HG03039 (cell line): ENCODE results near the gene RPS8.
A peak's percentile ranks its signal among the peaks of the same experiment; 100 is the strongest.
"Not testable (repeated sequence)": the region's sequence is repeated elsewhere in the genome, so short reads cannot be mapped to it uniquely, and the experiment has no call there.

Source experiments
- ATAC-seq: cut with Tn5 transposase; IDR thresholded peaks from one replicate; pipeline ENCODE4 v1.9.1; 2021; ENCODE audit warnings: mild to moderate bottlenecking, moderate library complexity; ENCODE audit not compliant: unreplicated experiment

RPS8 gene

GRCh38 chr1:44819196-44819607 is 43.9 kb downstream of the RPS8 start:
- no peak for ATAC-seq

DNA sequence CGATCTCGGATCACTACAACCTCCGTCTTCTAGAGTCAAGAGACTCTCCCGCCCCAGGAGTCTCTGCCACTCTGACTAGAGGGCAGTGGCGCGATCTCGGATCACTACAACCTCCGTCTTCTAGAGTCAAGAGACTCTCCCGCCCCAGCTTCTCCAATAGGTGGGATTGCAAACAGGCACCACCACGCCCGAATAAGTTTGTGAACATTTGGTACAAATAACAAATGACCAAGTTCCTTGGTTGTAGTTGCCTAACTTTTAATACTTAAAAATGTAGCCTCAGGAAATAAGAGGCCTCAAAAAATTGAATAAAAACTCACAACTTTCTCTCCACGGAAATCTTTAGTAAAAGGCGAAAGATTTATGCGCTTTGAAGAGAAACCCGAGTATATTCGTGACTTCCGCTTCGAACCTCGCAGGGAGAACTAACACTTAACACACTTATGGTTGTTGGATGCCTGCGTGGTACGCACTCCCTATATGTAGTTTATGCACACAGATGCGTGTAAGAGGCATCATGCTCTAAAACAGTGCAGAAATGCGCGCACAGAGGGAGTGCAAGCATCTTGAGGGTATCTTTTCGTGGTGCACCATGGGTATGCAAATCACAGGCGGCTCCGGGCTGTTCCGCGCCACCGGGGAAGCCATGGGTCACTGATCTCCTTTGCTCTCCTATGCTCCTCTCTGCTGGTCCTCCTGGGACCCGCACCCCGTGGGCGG is 44.4 kb downstream of the RPS8 start:
- peak; percentile 54 for ATAC-seq

GRCh38 chr1:44820328-44821239 is 45.2 kb downstream of the RPS8 start:
- ATAC-seq: no peak

DNA sequence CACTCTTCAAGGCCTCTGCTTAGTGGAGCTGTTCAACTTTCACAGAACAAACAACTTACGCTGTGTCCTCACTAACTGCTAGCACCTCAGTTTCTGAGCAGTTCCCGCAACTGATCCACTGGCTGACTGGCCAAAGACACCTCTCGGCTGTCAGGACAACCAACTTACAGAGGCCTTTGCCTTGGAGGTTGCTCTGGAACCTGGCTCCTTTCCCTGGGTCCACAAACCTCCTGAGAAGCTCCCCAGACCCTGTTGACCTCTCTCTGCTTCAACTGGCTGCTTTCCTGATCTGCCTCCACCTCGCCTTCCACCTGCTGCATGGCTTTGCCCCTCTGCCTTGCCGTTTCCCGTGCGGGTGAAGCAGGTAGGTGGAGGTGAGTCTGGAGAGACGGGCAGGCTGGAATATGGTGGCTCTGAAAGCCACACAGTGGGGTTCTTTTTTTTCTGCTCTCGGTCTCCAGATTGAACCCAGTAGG is 45.9 kb downstream of the RPS8 start:
- ATAC-seq: no peak

DNA sequence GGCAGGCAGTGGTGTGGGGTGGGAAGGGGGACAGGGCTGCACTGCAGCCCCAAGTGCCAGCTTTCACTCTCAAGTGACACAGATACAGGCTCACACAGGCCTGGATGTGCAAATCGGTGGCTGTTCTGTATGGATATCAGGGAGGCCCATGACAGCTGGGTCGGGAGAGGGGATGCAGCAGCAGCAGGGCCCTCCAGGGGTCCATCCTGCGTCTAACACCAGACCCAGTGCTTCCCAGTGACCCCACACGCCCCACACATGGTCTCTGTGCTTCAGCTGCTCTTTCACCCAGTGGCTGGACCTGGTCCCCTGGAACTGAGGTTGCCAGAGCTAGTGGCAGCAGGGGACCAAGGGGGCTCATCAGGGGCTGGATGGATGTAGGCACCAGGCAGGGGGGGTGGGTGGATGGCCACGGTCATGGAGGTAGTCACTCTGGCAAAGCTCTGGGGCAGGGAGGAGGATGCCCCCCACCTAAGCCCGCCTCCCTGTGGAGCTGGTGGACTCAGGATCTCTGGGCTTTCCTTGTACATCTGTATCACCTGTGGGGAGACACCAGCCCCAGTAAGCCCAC is 46.9 kb downstream of the RPS8 start:
- no peak for ATAC-seq

GRCh38 chr1:44822981-44823451 is 47.7 kb downstream of the RPS8 start:
- ATAC-seq: no peak

- not testable (repeated sequence) for ATAC-seq
Measured at GRCh38 chr1:44824392-44824791, 49.1 kb downstream of the RPS8 start.

GRCh38 chr1:44826375-44827196 is 51.2 kb downstream of the RPS8 start:
- ATAC-seq: no peak

DNA sequence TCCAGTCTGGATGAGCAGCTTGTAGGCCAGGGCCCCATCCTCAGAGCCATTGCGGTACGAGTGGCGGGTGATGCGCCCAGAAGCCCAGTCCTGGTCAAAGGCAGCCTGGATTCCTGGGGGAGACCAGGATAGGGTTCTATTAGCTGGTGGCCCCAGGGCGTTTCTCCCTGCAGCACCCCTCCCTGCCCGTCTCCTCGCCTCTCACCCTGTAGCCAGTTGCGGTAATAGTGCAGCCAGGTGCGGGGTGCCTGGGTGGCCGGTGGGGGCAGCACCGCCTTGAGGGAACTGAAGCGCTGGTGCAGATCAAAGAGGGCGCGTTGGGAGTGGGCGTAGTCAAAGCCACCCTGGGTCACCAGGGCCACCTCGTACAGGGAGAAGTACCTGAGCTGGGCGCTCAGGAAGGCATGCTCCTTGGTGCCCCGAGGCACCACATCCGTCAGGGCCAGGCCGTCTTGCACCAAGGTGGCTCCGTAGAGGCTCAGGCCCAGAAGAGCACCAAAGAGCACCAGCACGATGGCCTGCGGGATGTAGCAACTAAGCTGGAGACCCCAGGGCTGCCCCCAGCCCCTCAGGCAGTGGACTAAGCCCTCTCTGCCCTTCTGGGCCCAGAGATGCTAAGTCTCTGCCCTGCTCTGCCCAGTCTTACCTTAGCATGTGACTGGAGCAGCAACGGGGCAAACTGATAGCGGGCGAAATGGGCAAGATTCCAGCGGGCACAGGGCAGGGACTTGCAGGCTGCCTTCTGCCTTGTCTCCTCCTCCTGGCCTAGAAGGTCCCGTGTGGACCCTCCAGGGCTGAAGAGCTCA is 52.1 kb downstream of the RPS8 start:
- ATAC-seq: no peak

DNA sequence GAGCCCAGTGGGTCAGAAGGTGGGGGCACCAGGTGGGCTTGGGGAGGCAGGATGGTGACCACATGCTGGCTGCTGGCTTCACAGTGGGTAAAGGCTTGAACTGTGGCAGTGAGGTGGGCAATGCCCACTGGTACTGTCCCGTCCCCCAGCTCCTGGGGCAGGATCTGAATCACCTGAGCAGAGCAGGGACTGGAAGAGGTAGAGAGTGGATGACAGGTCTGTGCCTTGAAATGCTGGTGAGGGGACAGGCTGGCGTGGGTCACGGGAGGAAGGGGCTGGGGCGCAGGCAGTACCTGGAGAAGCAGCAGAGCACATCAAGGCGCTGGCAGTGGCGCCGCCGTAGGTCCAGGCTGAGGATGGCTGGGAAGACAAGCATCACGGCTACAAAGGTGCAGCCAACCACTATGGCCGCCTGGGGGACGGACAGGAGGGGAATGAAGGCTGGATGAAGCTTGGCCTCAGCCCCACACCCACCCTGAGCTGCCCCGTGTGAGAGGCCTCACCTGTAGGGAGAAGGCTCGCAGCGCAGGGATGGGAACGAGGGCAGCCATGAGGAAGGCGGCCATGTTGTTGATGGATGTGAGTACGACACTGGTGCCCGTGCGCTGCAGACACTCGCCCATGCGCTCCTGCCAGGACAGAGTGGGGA is 52.8 kb downstream of the RPS8 start:
- ATAC-seq: no peak
